Measurements from ENCODE around the gene HLA-G.

Gene HLA-G

GRCh38 chr6:29829766-29830165 is 2.1 kb downstream of the HLA-G start:
- H3K9me3 ChIP-seq (ENCODE audit: insufficient read depth, low read length), result no peaks in the 10 kb centered on the region
- H3K9ac ChIP-seq (ENCODE audit: insufficient read length, low read depth), result no peak overlapping the region
- H3K4me1 ChIP-seq (ENCODE audit: insufficient read depth, insufficient read length), result no peaks in the 10 kb centered on the region
- H3K36me3 ChIP-seq (ENCODE audit: insufficient read depth, insufficient read length, low read length), result no peaks in the 10 kb centered on the region
- TF ChIP-seq ZNF274 (IDR thresholded peaks at IDR 0.05; ENCODE audit: low read depth, low read length) (no peak), YY1 (IDR thresholded peaks at IDR 0.05; ENCODE audit: insufficient read depth, insufficient read length) (no peak), SUZ12 (IDR thresholded peaks at IDR 0.05; ENCODE audit: extremely low read depth, insufficient read depth, insufficient read length) (no peak)
- H3K4me3 ChIP-seq (ENCODE audit: insufficient read length, low read depth), result no peak overlapping the region
- H3K27me3 ChIP-seq (ENCODE audit: insufficient read depth, insufficient read length), result peaks cover 37% of the 10 kb centered on the region
- no peak for DNase-seq (ENCODE audit: low read depth, low spot score)

GRCh38 chr6:29830409-29830808 is 2.8 kb downstream of the HLA-G start:
- Histone ChIP-seq H3K4me1 (ENCODE audit: insufficient read depth, insufficient read length) (no peaks in the 10 kb centered on the region), H3K9ac (ENCODE audit: insufficient read length, low read depth) (no peak overlapping the region), H3K4me3 (ENCODE audit: insufficient read length, low read depth) (no peak overlapping the region), H3K36me3 (ENCODE audit: insufficient read depth, insufficient read length, low read length) (no peaks in the 10 kb centered on the region), H3K27me3 (ENCODE audit: insufficient read depth, insufficient read length) (peaks cover 37% of the 10 kb centered on the region), H3K9me3 (ENCODE audit: insufficient read depth, low read length) (no peaks in the 10 kb centered on the region)
- no peak for DNase-seq (ENCODE audit: low read depth, low spot score)
- no peak for TF ChIP-seq ZNF274 (IDR thresholded peaks at IDR 0.05; ENCODE audit: low read depth, low read length)
- no peak for TF ChIP-seq YY1 (IDR thresholded peaks at IDR 0.05; ENCODE audit: insufficient read depth, insufficient read length)
- TF ChIP-seq SUZ12 (IDR thresholded peaks at IDR 0.05; ENCODE audit: extremely low read depth, insufficient read depth, insufficient read length), result no peak

- Histone ChIP-seq H3K27me3 (ENCODE audit: insufficient read depth, insufficient read length) (peaks cover 30% of the 10 kb centered on the region), H3K9ac (ENCODE audit: insufficient read length, low read depth) (no peak overlapping the region), H3K9me3 (ENCODE audit: insufficient read depth, low read length) (no peaks in the 10 kb centered on the region), H3K36me3 (ENCODE audit: insufficient read depth, insufficient read length, low read length) (no peaks in the 10 kb centered on the region), H3K4me1 (ENCODE audit: insufficient read depth, insufficient read length) (no peaks in the 10 kb centered on the region), H3K4me3 (ENCODE audit: insufficient read length, low read depth) (no peak overlapping the region)
- no peak for TF ChIP-seq SUZ12 (IDR thresholded peaks at IDR 0.05; ENCODE audit: extremely low read depth, insufficient read depth, insufficient read length)
- TF ChIP-seq YY1 (IDR thresholded peaks at IDR 0.05; ENCODE audit: insufficient read depth, insufficient read length), result no peak
- TF ChIP-seq ZNF274 (IDR thresholded peaks at IDR 0.05; ENCODE audit: low read depth, low read length), result no peak
- DNase-seq (ENCODE audit: low read depth, low spot score), result no peak
Observed at GRCh38 chr6:29831776-29832175, 4.2 kb downstream of the HLA-G start.

- Histone ChIP-seq H3K36me3 (ENCODE audit: insufficient read depth, insufficient read length, low read length) (no peaks in the 10 kb centered on the region), H3K4me3 (ENCODE audit: insufficient read length, low read depth) (no peak overlapping the region), H3K9me3 (ENCODE audit: insufficient read depth, low read length) (no peaks in the 10 kb centered on the region), H3K9ac (ENCODE audit: insufficient read length, low read depth) (no peak overlapping the region), H3K27me3 (ENCODE audit: insufficient read depth, insufficient read length) (peaks cover 5% of the 10 kb centered on the region), H3K4me1 (ENCODE audit: insufficient read depth, insufficient read length) (no peaks in the 10 kb centered on the region)
- TF ChIP-seq SUZ12 (IDR thresholded peaks at IDR 0.05; ENCODE audit: extremely low read depth, insufficient read depth, insufficient read length), result no peak
- no peak for TF ChIP-seq YY1 (IDR thresholded peaks at IDR 0.05; ENCODE audit: insufficient read depth, insufficient read length)
- TF ChIP-seq ZNF274 (IDR thresholded peaks at IDR 0.05; ENCODE audit: low read depth, low read length), result no peak
- DNase-seq (ENCODE audit: low read depth, low spot score), result no peak
Observed at GRCh38 chr6:29834564-29835436, 7.2 kb downstream of the HLA-G start.

GRCh38 chr6:29839917-29840316 is 12.3 kb downstream of the HLA-G start:
- Histone ChIP-seq H3K36me3 (ENCODE audit: insufficient read depth, insufficient read length, low read length) (no peaks in the 10 kb centered on the region), H3K4me3 (ENCODE audit: insufficient read length, low read depth) (no peak overlapping the region), H3K9me3 (ENCODE audit: insufficient read depth, low read length) (no peaks in the 10 kb centered on the region; the same call in 1 of the 2 replicates), H3K4me1 (ENCODE audit: insufficient read depth, insufficient read length) (no peaks in the 10 kb centered on the region), H3K9ac (ENCODE audit: insufficient read length, low read depth) (no peak overlapping the region), H3K27me3 (ENCODE audit: insufficient read depth, insufficient read length) (no peaks in the 10 kb centered on the region)
- TF ChIP-seq ZNF274 (IDR thresholded peaks at IDR 0.05; ENCODE audit: low read depth, low read length) (no peak), YY1 (IDR thresholded peaks at IDR 0.05; ENCODE audit: insufficient read depth, insufficient read length) (no peak)
- DNase-seq (ENCODE audit: low read depth, low spot score), result no peak

- no peaks in the 10 kb centered on the region for H3K4me1 ChIP-seq (ENCODE audit: insufficient read depth, insufficient read length)
- H3K9me3 ChIP-seq (ENCODE audit: insufficient read depth, low read length), result peaks cover 8% of the 10 kb centered on the region
- TF ChIP-seq ZNF274 (IDR thresholded peaks at IDR 0.05; ENCODE audit: low read depth, low read length) (no peak), YY1 (IDR thresholded peaks at IDR 0.05; ENCODE audit: insufficient read depth, insufficient read length) (no peak), SUZ12 (IDR thresholded peaks at IDR 0.05; ENCODE audit: extremely low read depth, insufficient read depth, insufficient read length) (no peak)
- H3K4me3 ChIP-seq (ENCODE audit: insufficient read length, low read depth), result no peak overlapping the region
- no peaks in the 10 kb centered on the region for H3K27me3 ChIP-seq (ENCODE audit: insufficient read depth, insufficient read length)
- no peak overlapping the region for H3K9ac ChIP-seq (ENCODE audit: insufficient read length, low read depth)
- DNase-seq (ENCODE audit: low read depth, low spot score), result no peak
- H3K36me3 ChIP-seq (ENCODE audit: insufficient read depth, insufficient read length, low read length), result no peaks in the 10 kb centered on the region
Observed at GRCh38 chr6:29841030-29841429, 13.4 kb downstream of the HLA-G start.

- no peak overlapping the region for H3K4me3 ChIP-seq (ENCODE audit: insufficient read length, low read depth)
- no peaks in the 10 kb centered on the region for H3K4me1 ChIP-seq (ENCODE audit: insufficient read depth, insufficient read length)
- H3K9me3 ChIP-seq (ENCODE audit: insufficient read depth, low read length), result peaks cover 13% of the 10 kb centered on the region
- peaks cover 19% of the 10 kb centered on the region for H3K27me3 ChIP-seq (ENCODE audit: insufficient read depth, insufficient read length)
- DNase-seq (ENCODE audit: low read depth, low spot score), result no peak
- H3K9ac ChIP-seq (ENCODE audit: insufficient read length, low read depth), result no peak overlapping the region
- TF ChIP-seq SUZ12 (IDR thresholded peaks at IDR 0.05; ENCODE audit: extremely low read depth, insufficient read depth, insufficient read length) (no peak), ZNF274 (IDR thresholded peaks at IDR 0.05; ENCODE audit: low read depth, low read length) (no peak), YY1 (IDR thresholded peaks at IDR 0.05; ENCODE audit: insufficient read depth, insufficient read length) (no peak)
- no peaks in the 10 kb centered on the region for H3K36me3 ChIP-seq (ENCODE audit: insufficient read depth, insufficient read length, low read length)
Observed at GRCh38 chr6:29845405-29846006, 17.9 kb downstream of the HLA-G start.

Measured in NT2/D1 (cell line).